Measurements from ENCODE around the gene TCTN1. TPM values are rescaled to one million over a fixed set of nuclear protein-coding genes. Genes with fewer than 3 reads are reported as not detected.

The TCTN1 gene
- total RNA-seq, 1 donor from 2014 or later: 24.4 TPM

GRCh38 chr12:110639336-110640141, 25.6 kb downstream of the TCTN1 start:
- no peak for DNase-seq (ENCODE audit: low spot score)
- H3K4me3 Mint-ChIP-seq (ENCODE audit: unreplicated experiment): no peak overlapping the region

DNA sequence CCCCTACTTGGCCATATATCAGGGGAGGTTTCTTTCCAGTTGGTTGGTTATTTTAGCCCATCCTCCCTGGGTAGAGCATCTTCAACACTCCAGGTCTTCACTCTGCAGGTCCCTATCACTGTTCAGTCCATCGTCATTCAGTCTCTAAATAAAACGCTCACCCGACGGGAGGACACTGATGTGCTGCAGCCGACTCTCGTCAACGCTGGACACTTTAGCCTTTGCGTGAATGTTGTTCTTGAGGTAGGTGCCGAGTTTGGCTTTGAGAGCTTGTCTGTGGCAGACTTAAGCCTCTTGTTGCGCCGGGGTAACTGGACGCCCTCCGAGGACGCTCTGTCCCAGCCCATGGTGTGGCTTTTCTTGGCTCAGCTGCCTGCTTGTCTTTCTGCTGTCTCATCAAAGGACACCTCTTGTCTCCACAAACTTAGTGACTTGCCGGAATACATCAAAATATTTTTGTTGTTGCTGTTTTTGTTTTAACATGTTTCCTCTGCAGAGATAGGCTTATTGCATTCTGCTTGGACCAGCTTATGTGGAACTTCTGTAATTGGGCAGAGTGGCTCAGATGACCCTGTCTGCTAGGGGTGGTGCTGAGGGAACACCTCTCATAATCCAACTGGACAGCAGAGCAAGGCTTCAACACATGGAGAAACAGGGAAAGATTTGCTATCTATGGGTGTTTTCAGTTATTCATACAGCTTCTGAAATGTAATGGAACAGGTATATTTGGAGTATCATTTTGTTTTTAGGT, 26.5 kb downstream of the TCTN1 start:
- Mint-ChIP-seq H3K36me3 (ENCODE audit: low read depth, unreplicated experiment) (no peaks in the 10 kb centered on the region), H3K4me3 (ENCODE audit: unreplicated experiment) (no peak overlapping the region), H3K9me3 (ENCODE audit: unreplicated experiment) (no peaks in the 10 kb centered on the region), H3K4me1 (ENCODE audit: unreplicated experiment) (peaks cover 12% of the 10 kb centered on the region), H3K27me3 (ENCODE audit: unreplicated experiment) (peaks cover 2% of the 10 kb centered on the region), H3K27ac (ENCODE audit: unreplicated experiment) (no peak overlapping the region)
- TF ChIP-seq, protein P1, sequence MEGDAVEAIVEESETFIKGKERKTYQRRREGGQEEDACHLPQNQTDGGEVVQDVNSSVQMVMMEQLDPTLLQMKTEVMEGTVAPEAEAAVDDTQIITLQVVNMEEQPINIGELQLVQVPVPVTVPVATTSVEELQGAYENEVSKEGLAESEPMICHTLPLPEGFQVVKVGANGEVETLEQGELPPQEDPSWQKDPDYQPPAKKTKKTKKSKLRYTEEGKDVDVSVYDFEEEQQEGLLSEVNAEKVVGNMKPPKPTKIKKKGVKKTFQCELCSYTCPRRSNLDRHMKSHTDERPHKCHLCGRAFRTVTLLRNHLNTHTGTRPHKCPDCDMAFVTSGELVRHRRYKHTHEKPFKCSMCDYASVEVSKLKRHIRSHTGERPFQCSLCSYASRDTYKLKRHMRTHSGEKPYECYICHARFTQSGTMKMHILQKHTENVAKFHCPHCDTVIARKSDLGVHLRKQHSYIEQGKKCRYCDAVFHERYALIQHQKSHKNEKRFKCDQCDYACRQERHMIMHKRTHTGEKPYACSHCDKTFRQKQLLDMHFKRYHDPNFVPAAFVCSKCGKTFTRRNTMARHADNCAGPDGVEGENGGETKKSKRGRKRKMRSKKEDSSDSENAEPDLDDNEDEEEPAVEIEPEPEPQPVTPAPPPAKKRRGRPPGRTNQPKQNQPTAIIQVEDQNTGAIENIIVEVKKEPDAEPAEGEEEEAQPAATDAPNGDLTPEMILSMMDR (IDR thresholded peaks at IDR 0.05; ENCODE audit: unreplicated experiment): no peak
- DNase-seq (ENCODE audit: low spot score): no peak

More at GRCh38 chr12:110639336-110640141, 25.6 kb downstream of the TCTN1 start:
- Mint-ChIP-seq H3K36me3 (ENCODE audit: low read depth, unreplicated experiment) (no peaks in the 10 kb centered on the region), H3K27me3 (ENCODE audit: unreplicated experiment) (no peaks in the 10 kb centered on the region), H3K9me3 (ENCODE audit: unreplicated experiment) (no peaks in the 10 kb centered on the region), H3K4me1 (ENCODE audit: unreplicated experiment) (peaks cover 16% of the 10 kb centered on the region), H3K27ac (ENCODE audit: unreplicated experiment) (no peak overlapping the region)
- TF ChIP-seq, protein P1 (IDR thresholded peaks at IDR 0.05; ENCODE audit: unreplicated experiment): no peak

GRCh38 chr12:110641521-110641920, 27.6 kb downstream of the TCTN1 start:
- TF ChIP-seq, protein P1 (IDR thresholded peaks at IDR 0.05; ENCODE audit: unreplicated experiment): no peak
- no peak overlapping the region for H3K4me3 Mint-ChIP-seq (ENCODE audit: unreplicated experiment)
- no peak for DNase-seq (ENCODE audit: low spot score)
- peaks cover 2% of the 10 kb centered on the region for H3K27me3 Mint-ChIP-seq (ENCODE audit: unreplicated experiment)
- H3K4me1 Mint-ChIP-seq (ENCODE audit: unreplicated experiment): peaks cover 8% of the 10 kb centered on the region
- no peak overlapping the region for H3K27ac Mint-ChIP-seq (ENCODE audit: unreplicated experiment)
- no peaks in the 10 kb centered on the region for H3K9me3 Mint-ChIP-seq (ENCODE audit: unreplicated experiment)
- no peaks in the 10 kb centered on the region for H3K36me3 Mint-ChIP-seq (ENCODE audit: low read depth, unreplicated experiment)

- Mint-ChIP-seq H3K4me3 (ENCODE audit: unreplicated experiment) (no peak overlapping the region), H3K4me1 (ENCODE audit: unreplicated experiment) (no peaks in the 10 kb centered on the region), H3K9me3 (ENCODE audit: unreplicated experiment) (no peaks in the 10 kb centered on the region), H3K36me3 (ENCODE audit: low read depth, unreplicated experiment) (peaks cover 11% of the 10 kb centered on the region), H3K27ac (ENCODE audit: unreplicated experiment) (no peak overlapping the region), H3K27me3 (ENCODE audit: unreplicated experiment) (peaks cover 2% of the 10 kb centered on the region)
- no peak for DNase-seq (ENCODE audit: low spot score)
- TF ChIP-seq, protein P1 (IDR thresholded peaks at IDR 0.05; ENCODE audit: unreplicated experiment): no peak
These were observed 33.7 kb downstream of the TCTN1 start for GRCh38 chr12:110647631-110648040.

Data from endothelial cell (in vitro differentiated cells).